Fibroblast of upper back skin (primary cell): Measurements from ENCODE around the gene CSMD2.

Experiments
- DNase-seq: peaks from one replicate; pipeline ENCODE4 v3.0.0-alpha.2; 2013

The CSMD2 gene

DNA sequence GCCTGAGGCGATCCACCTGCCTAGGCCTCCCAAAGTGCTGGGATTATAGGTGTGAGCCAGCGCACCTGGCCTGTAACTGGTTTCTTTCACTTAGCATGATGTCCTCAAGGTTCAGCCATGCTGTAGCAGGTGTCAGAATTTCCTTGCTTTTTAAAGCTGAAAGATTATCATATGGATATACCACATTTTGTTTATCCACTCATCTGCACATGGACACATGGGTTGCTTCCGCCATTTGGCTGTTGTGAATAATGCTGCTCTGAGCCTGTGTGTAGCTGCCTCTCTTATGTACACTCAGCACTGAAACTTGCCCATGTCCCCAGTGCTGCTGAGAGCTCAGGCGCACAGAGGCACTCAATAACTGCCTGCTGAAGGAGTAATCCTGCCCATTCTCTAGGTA lies 11.8 kb downstream of the CSMD2 start:
- no peak for DNase-seq

DNA sequence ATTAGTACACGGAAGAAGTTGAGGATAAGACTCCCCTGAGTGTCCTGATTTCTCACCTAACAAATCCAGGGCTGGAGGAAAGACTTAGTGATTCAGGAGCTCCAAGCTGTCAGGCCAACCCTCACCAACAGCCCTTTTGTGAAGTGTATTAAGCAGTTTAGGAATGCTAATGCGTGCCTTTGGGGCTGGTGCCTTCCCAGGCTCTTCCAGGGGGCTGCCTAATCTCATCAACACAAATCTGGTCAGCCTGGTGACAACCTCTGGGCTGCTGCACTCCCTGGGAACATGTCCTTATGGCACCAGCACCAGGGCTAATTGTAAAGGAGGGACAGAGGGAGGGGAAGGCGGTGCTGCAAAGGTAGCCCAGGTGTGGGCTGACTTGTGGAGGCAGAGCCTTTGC lies 15.5 kb downstream of the CSMD2 start:
- no peak for DNase-seq

DNA sequence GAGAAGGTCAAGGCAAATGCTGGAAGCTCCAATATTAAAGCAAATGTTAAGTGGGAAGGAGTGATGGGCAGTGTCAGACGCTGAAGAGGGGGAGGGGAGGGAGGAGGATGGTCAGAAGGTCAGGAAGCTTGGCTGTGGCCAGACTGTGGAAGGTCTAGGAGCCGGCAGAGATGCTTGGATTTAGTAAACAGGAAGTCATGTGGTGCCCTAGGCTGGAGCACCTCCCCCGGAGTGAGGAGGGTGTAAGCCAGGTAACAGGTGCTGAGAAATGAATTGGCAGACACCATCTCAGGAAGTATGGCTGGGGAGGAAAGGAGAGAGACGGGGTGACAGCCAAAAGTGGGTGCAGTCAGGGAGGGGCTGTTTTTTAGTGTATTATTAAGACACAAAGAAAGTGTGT lies 17.7 kb downstream of the CSMD2 start:
- no peak for DNase-seq

DNA sequence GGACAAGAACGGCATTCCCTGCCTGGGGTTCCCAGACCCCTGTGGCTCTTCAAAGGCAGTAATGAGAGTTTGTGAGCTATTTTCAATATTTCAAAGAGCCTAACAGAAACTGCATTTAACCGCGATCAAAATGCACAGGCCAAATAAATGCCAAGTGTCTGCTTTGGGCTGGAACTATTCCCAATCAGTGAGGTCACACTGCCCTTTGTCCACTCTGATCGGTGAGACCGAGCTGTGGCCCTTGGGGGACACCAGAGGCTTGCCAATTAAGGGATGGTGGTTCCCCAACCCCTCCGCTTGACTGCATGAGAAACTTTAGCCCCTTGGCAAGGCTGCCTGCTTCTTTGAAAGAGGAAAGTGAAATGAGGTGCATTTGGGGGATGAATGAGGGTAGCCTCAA lies 20.3 kb downstream of the CSMD2 start:
- no peak for DNase-seq

DNA sequence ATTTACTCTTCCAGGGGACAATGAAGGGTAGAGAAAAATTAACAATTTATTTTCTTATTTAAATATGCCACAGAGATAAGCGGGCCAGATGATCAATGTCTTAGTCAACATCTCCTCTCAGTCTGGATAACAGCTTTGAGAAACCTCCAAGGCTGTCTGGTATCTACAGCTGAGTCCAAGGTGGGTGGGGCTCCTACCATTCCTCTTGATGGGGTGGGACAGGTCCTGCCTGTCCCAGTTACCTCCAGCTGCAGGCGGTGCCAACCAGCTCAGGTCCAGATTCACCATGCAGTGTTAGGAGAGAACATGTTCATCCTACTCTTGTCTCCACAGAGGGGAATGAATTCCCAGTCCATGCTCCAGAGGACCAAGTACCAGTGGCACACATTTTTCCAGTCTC lies 21.1 kb downstream of the CSMD2 start:
- DNase-seq: no peak

DNA sequence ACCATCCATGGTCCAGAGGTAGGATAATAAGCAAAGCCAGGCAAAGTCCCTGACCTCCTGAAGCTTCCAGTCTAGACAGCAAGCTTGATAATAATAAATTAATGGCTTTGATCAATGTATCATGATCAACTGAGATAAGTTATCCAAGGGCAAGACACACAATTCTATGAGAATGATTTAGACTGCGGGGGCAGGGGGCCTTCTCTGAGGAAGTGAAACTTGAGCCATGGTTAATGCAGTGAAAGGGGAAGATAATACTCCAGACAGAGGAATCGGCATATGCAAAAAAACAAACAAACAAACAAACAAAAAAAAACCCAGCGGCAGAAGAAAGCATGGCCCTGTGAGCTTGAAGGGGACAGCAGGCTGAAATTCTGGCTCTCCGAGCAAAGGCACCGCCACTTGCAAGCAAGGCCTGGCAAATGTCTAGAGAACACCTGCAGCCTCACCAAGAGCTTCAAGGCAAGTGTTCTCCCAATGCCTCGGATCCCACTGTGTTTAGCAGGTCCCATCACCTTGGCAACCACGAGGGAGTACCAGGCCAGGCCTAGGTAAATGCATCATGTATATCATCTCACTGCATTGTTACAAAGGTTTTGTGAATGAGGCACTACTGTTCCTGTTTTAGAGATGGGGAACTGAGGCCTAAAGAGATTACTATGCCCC lies 24.9 kb downstream of the CSMD2 start:
- no peak for DNase-seq

DNA sequence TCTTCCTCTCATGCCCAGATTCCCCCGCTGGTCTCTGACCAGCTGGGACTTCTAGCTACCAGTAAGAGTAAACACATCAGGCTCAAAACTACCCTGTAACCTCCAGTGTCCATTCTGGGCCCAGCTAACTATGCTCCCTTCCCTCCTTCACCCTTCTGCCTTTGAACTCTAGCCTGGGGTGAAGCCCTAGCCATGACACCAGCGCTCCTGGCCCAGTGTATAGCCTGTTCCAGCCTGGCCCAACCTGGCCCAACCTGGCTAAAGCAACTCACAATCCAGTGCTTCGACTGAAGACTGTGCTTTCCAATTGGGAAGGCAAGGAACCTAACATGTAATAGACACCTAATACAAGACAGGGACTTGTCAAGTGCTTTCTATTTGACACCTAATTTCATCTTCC lies 27.6 kb downstream of the CSMD2 start:
- no peak for DNase-seq

DNA sequence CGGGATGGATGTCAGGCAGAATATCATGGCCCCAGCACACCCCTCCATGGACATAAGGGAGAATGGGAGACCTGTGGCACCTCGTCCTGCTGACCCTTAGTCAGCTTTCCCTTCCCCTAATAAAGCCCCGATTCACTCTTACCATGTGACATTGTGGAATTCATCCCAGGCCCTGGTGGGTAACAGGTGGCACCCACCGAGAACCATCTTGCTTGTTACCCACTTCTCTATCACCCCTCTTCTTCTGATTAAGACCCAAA lies 32.9 kb downstream of the CSMD2 start:
- no peak for DNase-seq

DNA sequence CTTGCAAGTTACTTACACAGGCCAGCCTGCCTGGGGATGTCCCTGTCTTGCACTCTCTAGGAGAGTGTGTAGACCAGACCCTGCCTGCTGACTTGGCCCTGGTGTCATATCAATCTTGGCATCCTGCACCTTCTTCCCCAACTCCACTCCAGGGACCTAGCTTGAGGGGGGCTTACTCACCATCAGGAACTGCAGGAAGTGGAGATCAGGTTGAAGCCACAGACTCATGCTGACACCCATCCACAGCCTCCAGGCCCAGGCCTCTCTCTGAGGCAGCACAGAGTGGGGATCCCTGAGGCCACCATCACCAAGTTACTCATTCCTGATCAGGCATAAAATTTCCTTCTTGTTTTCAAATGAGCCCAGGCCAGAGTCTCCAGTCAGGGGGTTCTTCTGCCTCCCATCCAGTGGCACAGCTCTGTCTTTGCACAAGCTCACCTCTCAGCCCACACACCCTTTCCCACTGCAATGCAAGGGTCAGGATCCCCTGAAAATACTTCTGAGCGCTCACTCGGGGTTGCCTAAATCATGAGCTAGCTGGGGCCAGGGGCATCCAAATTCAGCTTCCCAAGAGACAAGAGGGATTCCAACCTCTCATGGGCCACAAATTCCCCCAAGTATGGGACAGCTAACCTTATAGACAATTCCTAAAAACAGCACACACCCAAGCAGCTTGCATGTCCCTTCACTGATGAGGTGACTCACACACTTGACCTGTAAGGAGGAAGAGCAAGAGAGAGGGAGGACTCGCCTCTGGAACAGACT lies 33.5 kb downstream of the CSMD2 start:
- no peak for DNase-seq

DNA sequence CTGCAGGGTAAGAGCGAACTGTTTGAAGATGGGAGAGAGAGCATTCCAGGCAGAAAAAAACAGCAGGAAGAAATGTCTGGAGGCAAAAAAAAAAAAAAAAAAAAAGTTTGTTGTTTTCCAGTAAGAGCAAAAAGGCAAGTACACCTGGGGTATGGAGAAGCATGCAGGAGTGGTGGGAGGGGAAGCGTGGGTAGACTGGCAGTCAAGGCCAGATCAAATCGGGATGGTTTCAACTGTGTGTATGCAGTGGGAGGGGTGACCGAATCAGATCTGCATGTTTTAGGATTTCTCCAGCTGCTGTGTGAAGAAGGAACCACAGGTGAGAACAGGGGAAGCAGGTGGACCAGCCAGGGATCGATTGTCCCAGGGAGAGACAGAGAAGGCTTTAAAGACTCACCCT lies 34.7 kb downstream of the CSMD2 start:
- DNase-seq: no peak

DNA sequence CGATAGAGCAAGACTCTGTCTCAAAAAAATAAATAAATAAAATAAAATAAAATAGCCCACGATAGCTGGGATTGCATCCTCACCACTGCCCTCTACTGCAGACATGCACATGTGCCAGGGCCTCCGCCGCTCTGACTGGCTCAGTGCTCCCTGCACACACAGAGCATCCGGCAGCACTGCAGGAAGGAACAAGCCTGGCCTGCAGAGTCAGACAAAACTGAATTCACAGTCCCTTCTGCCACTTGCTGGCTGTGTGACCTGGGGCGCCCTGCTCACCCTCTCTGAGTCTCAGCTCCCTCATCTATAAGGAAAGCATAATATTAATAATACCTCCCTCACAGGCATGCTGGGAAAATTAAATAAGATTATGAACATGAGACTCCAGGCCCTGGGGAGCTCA lies 35.4 kb downstream of the CSMD2 start:
- DNase-seq: no peak

DNA sequence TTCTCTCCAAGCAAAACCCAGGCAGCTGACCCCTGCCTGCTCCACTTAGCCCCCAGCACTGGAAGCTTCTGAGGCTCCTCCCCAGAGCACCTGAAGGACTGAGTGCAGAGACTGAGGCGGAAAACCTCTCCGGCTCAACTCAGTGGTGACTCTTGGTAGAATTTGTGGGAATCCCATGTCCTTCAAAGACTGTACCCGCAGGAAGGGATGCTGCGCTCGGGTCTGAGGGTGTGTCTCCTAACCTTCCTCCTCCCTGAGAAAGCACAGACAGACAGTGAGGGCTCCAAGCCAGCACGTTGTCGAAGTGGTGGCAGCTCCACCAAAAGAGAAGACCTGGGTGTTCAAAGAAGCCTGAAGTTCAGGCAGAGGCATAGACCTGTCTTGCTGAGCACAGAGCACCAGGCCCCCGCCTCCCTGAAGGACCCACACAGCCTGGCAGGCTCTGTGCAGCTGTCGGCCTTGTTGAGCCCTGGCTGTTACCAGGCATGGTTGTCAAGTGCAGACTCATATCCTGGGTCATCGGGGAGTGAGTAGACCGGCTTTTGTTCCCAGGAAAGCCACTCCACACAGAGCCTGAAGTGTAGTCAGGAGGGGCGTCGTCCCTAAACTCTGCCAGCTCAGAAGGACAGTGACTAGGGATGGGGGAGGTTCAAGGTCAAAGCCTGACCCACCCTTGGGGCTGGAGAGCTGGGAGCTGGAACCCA lies 36.7 kb downstream of the CSMD2 start:
- no peak for DNase-seq

DNA sequence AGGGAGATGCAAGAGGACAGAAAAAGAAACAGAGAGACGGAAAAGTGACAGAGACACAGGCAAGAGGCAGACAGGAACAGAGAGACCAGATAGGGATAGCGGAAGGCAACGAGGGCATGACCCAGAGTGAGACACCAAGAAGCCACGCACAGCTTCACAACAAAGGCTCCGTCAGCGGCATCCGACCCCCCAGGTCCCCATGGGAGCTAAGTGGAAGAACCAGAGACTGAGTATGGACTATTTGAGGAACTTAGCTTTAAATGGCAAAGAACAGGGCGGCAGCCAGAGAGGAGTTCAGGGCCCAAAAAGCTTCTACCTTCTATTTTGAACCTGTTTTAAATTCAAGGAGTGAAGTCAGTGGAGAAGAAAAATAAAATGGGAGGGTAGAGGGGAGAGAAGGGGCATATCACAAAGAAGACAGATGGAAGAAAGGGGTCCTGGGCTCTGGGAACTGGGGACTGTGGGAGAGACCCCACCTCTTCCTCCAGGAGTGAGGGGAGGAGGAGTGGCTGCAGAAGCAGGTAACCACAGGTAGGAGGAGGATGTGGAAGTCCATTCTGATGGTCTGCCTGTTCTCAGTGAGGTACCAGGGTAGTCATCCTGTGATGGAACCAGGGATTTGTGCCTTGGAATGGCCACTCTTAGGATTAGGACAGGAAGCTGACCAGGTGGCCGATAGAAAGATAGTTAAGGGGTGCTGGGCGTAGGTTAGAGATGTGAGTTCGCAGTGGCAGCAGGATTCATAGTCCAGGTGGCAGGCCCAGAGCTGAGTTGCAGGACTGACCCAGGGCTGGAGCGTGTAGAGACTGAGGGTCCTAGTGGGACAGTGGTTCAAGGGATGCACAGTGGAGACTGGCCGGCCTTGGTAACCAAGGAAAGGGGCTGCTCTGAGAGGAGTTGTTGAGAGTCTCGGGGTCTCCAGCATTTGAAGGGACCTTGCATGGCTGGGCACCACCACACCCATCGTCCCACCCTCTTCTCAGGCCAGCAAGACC lies 37.7 kb downstream of the CSMD2 start:
- DNase-seq: no peak

DNA sequence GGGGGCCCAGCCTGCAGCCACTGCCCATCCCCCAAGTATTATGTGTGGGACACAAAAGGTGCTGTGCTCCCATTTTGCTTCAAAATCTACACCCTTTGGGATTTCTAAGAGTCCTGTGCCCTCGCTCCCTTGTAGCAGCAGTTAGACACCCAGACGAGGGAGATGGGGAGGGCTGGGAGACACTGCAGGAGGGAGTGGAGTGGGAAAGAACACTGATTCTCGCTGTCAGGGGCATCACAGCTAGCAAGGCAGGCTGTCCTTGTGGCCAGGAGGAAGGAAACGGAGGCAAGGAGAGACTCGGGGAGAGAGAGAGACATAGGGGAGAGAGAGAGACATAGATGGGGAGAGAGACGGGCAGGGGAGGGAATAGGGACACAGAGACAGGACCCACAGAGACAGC lies 38.5 kb downstream of the CSMD2 start:
- no peak for DNase-seq

DNA sequence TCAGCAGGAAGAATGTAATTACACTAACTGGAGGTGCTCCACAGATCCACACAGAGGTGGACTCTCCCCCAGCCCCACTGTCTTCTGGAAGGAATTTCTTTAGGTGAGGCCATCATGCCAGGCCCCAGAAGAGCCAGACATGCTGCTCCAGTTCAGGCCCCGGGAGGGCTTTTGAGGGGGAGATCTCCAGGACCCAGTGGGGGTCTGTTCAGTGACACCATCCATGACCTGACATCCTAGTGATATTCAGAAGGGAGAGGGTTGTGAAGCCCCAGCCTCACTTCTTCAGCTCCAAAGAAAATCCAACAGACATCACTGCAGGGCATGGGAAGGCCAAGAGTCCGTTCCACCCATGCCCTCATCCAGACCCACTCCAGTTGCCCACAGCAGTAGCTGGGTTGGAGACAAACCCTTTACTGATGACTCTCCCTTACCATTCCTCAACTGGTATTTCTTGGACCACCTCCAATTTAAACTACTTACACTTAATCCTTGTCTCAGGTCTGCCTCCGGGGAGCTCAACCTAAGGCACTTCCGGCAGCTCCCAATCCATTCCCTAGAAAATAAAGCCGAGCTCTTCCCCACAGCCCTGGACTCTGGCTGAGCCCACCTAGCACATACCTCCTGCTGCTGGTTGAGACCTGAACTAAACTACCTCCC lies 39.2 kb downstream of the CSMD2 start:
- peak; percentile 17 for DNase-seq

DNA sequence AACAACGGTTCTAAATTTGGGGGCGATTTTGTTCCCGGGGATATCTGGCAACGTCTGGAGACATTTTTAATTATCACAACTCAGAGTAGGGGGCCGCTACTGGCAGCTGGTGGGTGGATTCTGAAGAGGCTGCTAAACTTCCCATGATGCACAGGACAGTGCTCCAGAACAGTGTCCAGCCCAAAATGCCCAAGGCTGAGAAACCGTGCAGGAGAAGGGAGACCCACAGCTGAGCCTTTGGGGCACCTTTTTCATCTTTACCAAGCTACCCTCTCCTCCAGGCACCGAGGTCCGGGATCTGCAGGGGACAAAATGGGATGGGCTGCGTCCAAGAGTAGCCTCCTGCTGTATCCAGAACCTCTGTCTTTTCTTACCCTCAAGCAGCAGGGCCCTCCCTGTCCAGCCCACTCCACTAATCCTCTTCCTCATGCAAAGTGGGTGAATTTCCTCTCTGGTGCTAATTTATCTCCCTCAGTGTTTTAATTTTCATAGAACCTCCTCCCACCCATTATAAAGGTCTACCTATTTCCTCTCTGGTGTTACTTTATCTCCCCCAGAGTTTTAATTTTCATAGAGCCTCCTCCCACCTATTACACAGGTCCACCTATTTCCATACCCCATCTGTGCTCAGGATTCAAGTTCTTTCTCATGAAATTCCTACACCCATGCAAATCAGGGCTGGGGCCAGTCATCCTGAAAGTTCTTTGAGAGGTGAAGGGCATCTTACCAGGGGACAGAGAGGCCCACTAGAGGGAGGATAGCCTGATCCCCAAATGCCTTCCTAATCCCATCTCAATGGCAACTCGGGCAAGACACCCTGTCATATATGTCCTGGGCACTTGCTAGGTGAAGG lies 42.7 kb downstream of the CSMD2 start:
- DNase-seq: no peak

DNA sequence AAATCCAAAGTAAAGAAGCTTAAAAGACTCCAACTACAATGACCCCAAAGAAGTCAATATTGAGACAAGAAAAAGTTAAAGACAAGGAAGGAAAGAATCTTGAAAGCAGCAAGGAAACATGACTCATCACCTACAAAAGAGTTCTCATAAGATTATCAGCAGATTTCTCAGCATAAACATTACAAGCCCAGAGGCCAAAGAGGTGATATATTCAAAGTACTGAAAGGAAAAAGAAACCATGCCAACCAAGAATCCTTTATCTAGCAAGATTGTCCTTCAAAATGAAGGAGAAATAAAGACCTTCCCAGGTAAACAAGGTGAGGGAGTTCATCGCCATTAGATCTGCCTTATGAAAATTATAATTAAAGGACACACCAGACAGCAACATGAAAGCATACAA lies 49.8 kb downstream of the CSMD2 start:
- no peak for DNase-seq

DNA sequence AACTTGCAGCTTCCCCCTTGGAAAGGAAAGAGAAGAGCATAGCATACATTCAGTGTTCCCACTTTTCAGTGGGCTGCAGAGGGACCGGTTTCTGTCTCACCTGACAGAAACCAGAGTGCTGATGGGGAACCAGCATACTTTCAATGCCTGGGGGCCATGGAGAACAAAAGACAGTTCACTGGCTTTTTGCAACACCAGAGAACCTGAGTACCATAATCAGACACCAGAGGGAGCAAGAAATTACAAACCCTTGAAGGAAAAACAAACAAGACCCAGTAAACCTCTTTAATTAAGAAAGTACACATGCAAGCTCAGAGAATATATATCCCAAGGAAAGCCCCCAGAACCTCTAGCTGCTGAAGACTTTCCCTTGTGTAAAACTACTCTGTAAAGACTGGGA lies 51.1 kb downstream of the CSMD2 start:
- no peak for DNase-seq

DNA sequence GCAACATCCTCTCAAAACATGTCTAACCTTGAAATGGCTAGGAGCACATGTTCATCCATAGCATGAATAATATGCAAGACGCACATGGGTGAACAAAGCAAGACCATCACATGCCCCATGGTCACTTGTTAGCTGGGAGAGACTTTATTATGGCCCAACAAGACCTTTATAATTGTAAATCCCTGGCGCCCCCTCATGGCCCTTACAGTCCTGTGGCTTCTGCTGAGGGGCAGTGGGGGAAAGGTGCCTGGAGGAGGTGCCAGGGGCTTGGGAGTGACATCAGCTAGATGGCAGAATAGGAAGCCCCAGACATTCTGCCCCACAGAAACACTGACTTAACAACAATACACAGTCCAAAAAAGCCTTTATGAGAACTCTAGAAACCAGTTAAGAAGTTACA lies 51.7 kb downstream of the CSMD2 start:
- DNase-seq: no peak

DNA sequence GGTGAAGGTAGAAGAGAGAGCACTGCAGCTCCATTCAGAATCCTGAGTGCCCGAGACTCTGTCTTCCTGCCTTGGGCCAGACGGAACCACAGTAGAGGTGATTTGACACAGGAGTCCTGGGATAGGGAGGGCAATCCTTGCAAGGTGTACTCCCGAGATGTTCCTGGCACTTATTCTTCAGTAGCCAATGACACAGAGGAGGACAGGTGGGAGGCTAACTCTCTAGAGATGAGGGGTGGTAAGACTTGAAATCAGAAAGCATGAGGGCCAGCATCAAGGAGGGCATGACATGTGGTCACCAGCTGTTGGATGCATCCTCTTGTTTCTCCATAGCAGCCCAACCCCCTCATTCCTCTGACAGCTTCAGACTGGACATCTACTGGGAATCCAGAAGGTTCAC lies 56.3 kb downstream of the CSMD2 start:
- no peak for DNase-seq

DNA sequence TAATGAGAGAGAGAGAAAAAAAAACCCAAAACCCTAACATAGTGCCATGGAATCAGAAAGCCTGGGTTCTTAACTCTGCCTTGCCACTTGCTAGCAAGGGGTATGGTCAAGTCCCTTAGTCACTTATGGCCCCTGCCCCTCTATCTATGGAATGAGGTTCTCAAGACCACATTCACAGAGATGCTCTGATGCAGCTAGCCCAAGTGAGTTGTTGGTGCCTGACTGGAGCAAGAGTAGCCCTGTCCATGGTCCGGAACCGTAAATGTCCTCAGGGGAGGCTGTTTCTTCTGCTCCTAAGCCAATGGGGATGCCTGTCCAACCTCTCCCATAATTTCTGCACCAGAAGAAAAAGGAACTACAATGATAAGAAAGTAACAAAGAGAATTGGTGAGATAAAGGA lies 56.8 kb downstream of the CSMD2 start:
- no peak for DNase-seq

DNA sequence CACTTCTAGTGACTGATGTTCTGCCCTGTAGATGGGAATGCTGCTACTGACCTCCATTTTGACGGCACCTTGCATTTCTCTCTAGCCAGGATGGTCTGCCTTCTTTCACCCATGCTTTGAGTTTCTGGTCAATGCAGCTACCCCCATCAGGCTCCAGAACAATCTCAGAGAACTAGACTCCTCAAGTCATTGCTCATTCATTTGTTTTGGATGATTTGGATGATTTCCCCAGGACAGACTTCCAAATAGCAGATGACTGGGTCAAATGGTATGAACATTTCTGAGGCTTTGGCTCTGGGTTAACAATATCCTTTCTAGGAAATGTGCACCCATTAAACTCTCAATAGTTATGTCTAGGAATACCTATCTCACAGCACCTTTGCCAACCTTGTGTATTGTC lies 63.9 kb downstream of the CSMD2 start:
- peak; percentile 93 for DNase-seq
